DOHH2 (cell line): ENCODE data around the gene OR2A1.
"Not testable (repeated sequence)": the region's sequence is repeated elsewhere in the genome, so short reads cannot be mapped to it uniquely, and the experiment has no call there.

ENCODE experiments used
- CTCF ChIP-seq: fragments of 200-600 bp; sonication (generic); IDR thresholded peaks from one replicate; pipeline ENCODE4 v1.5.1; 2014; ENCODE audit warnings: antibody characterized with exemption, mild to moderate bottlenecking, low read depth, low read length; ENCODE audit not compliant: poor library complexity, severe bottlenecking
- EZH2phosphoT487 ChIP-seq: fragments of 200-600 bp; sonication (generic); IDR thresholded peaks from 2 replicates; pipeline ENCODE4 v1.6.1; 2017; ENCODE audit warnings: borderline replicate concordance, mild to moderate bottlenecking, antibody characterized with exemption, low read length, moderate library complexity, mixed read lengths

- TF ChIP-seq CTCF, EZH2phosphoT487: not testable (repeated sequence)
Observed at GRCh38 chr7:144356860-144357259, 44.6 kb downstream of the OR2A1 start.
